Fibroblast of skin of abdomen (primary cell): ENCODE data around the gene CDK5RAP2.

Source experiments
- DNase-seq: peaks from one replicate; pipeline ENCODE4 v3.0.0-alpha.2; 2013

The CDK5RAP2 gene

GRCh38 chr9:120396418-120396817 is 183.5 kb downstream of the CDK5RAP2 start:
- DNase-seq, result no peak

- DNase-seq, result no peak
Measured at GRCh38 chr9:120395376-120395775, 184.6 kb downstream of the CDK5RAP2 start.

GRCh38 chr9:120394058-120394669 is 185.8 kb downstream of the CDK5RAP2 start:
- DNase-seq, result peak; percentile 94

GRCh38 chr9:120393386-120394057 is 186.4 kb downstream of the CDK5RAP2 start:
- DNase-seq, result peak; percentile 45

- no peak for DNase-seq
Measured at GRCh38 chr9:120392711-120393110, 187.3 kb downstream of the CDK5RAP2 start.

- DNase-seq, result no peak
Measured at GRCh38 chr9:120392245-120392644, 187.7 kb downstream of the CDK5RAP2 start.

- no peak for DNase-seq
Measured at GRCh38 chr9:120391691-120392090, 188.3 kb downstream of the CDK5RAP2 start.

- DNase-seq, result no peak
Measured at GRCh38 chr9:120390637-120391190, 189.3 kb downstream of the CDK5RAP2 start.

GRCh38 chr9:120389867-120390266 is 190.1 kb downstream of the CDK5RAP2 start:
- DNase-seq, result no peak

GRCh38 chr9:120389300-120389699 is 190.7 kb downstream of the CDK5RAP2 start:
- DNase-seq, result no peak

- DNase-seq, result no peak
Measured at GRCh38 chr9:120388003-120388855, 191.7 kb downstream of the CDK5RAP2 start.

- DNase-seq, result no peak
Measured at GRCh38 chr9:120387257-120388002, 192.5 kb downstream of the CDK5RAP2 start.

GRCh38 chr9:120386390-120387131 is 193.4 kb downstream of the CDK5RAP2 start:
- DNase-seq, result no peak

GRCh38 chr9:120385606-120386389 is 194.2 kb downstream of the CDK5RAP2 start:
- DNase-seq, result no peak

- DNase-seq, result no peak
Measured at GRCh38 chr9:120384925-120385272, 195.1 kb downstream of the CDK5RAP2 start.

GRCh38 chr9:120383999-120384924 is 195.7 kb downstream of the CDK5RAP2 start:
- DNase-seq, result no peak

- no peak for DNase-seq
Measured at GRCh38 chr9:120383611-120383998, 196.4 kb downstream of the CDK5RAP2 start.

- DNase-seq, result no peak
Measured at GRCh38 chr9:120382453-120382852, 197.5 kb downstream of the CDK5RAP2 start.

GRCh38 chr9:120381839-120382238 is 198.1 kb downstream of the CDK5RAP2 start:
- no peak for DNase-seq

GRCh38 chr9:120379611-120380010 is 200.4 kb downstream of the CDK5RAP2 start:
- DNase-seq, result no peak
